GM18951 (cell line): ENCODE measurements around the gene QRSL1.

Source experiments
- POLR2A ChIP-seq: IDR thresholded peaks from 4 replicates; pipeline ENCODE4 v1.6.1; 2011; ENCODE audit warnings: mild to moderate bottlenecking; ENCODE audit not compliant: insufficient read length, insufficient read depth; ENCODE audit errors: extremely low read depth
- in situ Hi-C: fragments of 300-500 bp; cut with MboI; formaldehyde crosslinking; loops from one replicate; pipeline ENCODE4 v1.12.0; 2022; ENCODE audit warnings: low sequenced_read_pairs, mixed read lengths, inconsistent platforms; ENCODE audit not compliant: unreplicated experiment

Gene QRSL1

GRCh38 chr6:106702451-106703110 lies 73.2 kb downstream of the QRSL1 start:
- in situ Hi-C loops: no loop called here
- TF ChIP-seq POLR2A: no peak

GRCh38 chr6:106704327-106704726 lies 74.9 kb downstream of the QRSL1 start:
- no peak for TF ChIP-seq POLR2A
- in situ Hi-C loops: no loop called here

GRCh38 chr6:106705156-106705555 lies 75.8 kb downstream of the QRSL1 start:
- TF ChIP-seq POLR2A: no peak
- in situ Hi-C loops: no loop called here

GRCh38 chr6:106710580-106710979 lies 81.2 kb downstream of the QRSL1 start:
- in situ Hi-C loops: no loop called here
- no peak for TF ChIP-seq POLR2A

DNA sequence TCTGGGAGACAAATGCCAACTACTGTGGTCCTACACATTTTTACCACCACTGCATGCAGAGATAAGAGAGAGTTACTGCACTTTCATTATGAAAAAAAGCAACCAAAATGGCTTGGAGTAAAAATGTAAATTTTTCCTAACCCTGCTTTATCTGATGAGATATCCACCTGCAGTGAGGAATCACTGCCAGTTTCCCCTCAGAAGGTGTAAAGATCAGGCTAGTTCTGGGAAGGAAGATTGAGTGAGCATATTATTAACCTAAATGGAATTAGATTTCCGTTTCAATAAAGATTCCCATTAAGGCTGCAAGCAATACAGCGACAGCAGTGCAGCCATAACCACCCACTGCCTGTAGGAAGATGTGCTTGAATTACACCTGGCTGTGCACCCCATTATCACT lies 84.9 kb downstream of the QRSL1 start:
- in situ Hi-C loops: no loop called here
- no peak for TF ChIP-seq POLR2A

DNA sequence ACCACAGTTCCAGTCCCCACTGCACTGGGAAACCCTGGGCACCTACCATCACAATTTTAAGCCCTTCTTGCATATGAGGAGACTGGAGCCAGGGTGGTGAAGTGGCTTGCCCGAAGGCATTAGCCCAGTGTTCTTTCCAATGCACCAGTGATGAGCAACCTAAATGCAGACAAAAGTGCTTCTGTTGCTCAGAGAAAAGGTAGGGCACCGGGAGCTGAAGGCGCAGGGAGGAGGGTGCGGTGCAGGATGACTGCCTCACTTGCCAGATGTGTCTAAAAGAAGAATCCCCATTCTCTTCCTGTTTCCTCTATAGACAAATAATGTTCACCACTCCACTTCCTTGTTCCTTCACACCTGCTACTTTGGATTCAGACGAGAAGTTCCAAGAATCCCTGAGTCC lies 86.5 kb downstream of the QRSL1 start:
- in situ Hi-C loops: no loop called here
- TF ChIP-seq POLR2A: no peak

- in situ Hi-C loops: no loop called here
- no peak for TF ChIP-seq POLR2A
Measured at GRCh38 chr6:106716966-106717365, 87.6 kb downstream of the QRSL1 start.
